Measurements from ENCODE around the gene METRNL.
"Not testable (repeated sequence)": the region's sequence is repeated elsewhere in the genome, so short reads cannot be mapped to it uniquely, and the experiment has no call there.

The METRNL gene

DNA sequence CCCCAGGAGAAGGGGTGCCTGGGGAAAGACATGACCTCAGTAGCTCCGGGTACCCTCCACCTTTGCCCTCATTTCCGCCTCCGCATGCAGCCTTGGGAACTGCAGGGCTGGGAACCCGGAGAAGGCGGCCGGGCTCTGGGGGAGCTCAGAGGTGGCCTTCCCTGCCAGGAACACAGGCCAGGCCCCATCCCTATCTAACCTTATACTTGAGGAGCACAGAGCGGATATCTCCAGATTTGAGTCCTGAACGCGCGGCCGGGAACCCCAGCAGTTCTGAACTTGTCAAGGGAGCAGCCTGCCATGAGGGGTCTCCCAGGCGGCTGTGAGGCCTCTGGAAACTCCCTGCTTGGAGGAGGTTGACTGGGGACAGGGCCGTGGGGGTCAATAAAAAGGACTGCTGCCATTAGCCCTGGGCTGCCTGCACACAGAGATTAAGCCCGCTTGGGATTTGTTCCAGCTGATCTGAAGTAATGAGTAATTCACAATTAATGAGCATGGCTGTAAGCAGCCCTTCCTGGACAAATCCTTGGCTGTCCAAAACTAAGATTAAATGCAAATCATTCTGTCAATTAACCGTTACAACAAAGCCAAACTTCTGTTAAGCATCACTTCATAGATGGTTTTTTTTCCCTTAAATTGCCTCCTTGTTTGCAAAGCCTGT is 26.3 kb upstream of the METRNL start:
- no peak for DNase-seq

DNA sequence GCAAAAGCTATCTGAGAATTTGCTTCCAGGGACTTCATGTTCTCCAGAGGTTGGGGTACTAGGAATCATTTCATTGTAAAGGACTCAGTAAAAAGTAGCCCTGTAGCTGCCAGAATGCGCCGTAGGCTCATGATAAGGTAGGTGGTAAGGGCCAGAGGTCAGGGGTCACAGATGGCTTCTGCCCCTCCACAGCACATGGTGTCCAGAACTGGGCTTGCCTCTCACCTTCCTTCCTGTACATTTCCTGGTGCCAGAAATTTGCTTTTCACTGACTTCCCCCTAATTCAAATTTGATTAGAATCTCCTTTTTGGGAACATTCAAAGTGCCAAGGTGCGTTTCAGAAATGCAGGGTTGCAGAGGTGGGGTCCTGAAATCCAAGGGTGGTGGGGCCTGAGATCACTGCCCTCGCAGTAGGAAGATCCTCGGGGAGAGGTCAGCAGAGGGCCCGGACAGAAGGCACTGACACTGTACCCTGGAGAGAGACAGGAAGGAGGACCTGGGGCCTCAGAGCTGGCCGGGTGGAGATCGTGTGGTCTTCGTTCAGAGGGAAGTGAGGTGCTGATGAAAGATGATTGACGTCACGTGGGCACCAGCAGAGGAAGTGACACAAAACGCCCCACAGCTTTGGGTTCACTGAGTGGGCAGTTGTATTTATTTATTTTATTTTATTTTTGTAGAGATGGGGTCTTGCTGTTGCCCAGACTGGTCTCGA is 25.5 kb upstream of the METRNL start:
- DNase-seq: no peak

DNA sequence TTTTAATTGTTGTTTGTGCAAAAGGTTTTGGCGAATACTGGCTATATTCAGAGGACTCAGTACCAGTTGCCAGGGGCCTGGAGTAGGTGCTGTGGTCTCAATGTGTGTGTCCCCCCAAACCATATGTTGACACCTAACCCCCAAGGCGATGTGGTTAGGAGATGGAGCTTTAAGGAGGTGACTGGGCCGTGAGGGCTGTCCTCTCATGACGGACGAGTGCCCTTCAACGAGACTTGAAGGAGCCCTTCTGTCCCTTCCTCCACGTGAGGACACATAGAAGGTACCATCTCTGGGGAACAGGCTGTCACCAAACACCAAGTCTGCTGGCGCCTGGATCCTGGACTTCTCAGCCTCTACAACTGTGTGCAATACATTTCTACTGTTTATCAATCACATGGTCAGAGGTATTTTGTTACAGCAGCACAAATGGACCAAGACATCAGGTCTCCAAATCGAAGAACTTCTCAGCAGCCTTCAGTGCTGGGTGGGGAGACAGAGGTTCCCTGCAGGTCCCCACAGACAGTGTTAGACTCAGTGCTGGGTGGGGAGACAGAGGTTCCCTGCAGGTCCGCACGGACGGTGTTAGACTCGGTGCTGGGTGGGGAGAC is 24.8 kb upstream of the METRNL start:
- DNase-seq: no peak

DNA sequence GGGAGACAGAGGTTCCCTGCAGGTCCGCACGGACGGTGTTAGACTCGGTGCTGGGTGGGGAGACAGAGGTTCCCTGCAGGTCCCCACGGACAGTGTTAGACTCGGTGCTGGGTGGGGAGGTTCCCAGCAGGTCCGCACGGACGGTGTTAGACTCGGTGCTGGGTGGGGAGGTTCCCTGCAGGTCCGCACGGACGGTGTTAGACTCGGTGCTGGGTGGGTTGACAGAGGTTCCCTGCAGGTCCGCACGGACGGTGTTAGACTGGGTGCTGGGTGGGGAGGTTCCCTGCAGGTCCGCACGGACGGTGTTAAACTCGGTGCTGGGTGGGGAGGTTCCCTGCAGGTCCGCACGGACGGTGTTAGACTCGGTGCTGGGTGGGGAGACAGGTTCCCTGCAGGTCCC is 24.2 kb upstream of the METRNL start:
- not testable (repeated sequence) for DNase-seq

DNA sequence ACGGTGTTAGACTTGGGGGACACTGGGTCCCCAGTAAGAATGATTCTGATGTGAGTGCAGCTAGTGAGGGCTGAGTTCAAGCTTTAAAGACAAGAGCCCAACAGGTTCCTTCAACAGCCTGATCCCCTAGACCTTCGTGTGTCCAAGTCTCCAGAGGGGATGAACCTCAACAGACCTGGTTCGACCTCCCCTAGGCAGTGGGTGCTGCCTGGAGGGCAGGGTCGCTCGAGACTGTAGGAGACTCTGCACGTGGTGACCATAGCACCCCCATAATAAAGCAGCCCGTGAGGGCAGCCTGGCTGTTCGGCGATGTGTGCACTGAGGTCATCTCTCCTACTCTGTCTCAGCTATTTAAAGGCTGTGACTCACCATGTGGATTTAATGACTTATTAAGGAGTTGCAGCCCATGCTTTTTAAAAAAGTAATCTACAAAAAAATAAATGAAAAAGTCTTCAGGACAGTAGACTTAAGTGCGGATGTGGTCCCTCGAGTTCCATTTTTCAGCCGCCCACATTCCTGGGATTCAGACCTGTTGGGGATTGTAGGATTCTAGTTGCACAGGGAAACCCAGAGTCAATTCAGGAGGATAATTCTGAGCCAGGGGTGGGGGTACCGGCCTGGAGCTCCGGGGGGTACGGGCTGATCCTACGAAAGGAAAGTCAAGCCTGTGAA is 23.4 kb upstream of the METRNL start:
- no peak for DNase-seq

DNA sequence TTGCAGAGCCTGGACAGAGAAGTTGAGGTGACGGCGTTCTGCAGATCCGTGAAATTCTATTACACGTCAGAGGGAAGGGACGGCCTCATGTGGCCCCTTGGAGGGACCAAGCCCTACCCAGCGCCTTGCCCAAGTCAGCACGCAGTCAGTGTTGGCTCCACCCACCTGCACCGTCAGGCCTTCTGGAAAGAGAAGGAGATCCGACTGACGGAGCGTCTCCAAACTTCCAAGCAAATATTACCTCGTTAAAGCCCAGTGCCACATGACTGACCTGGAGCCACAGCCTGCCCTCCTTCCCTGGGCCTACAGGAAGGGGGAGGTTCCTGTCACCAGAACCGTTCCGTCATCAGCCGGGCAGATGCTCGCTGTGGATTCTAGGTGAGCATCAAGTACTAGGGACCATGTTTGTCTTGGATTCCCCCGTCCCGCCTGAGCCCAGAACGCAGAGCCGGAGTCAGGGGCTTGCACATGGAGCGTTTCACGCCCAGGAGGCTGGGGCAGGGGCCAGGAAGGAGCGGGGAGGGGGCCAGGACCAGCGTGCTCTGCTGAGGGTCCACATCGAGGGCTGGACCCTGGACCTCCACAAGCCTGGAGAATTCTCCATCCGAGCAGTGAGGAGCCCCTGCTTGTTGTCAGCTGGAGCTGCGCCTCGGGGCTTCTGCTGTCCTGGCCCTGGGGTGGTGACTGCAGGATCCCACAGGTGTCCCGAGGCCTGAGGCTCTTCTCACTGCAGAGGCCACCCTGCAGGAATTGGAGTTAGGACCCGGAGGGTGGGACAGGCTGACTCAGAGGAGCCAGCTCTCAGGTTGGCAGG is 22.6 kb upstream of the METRNL start:
- no peak for DNase-seq

DNA sequence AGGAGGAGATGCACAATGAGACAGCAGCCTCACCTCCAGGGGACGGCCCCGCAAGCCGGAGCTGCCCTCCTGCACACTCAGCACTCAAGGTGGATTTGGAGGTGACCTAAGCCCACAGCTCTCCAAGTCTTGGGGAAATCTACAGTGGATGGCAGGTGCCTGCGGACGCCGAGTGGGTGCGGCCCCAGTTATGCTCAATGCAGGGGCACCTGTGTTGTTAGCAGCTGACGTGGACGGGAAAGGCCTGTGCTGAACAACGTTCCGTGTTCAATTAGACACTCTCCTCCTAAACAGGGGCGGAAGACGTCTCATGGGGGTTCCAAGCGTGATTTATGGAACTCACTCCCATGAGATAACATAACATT is 22.0 kb upstream of the METRNL start:
- DNase-seq: no peak

DNA sequence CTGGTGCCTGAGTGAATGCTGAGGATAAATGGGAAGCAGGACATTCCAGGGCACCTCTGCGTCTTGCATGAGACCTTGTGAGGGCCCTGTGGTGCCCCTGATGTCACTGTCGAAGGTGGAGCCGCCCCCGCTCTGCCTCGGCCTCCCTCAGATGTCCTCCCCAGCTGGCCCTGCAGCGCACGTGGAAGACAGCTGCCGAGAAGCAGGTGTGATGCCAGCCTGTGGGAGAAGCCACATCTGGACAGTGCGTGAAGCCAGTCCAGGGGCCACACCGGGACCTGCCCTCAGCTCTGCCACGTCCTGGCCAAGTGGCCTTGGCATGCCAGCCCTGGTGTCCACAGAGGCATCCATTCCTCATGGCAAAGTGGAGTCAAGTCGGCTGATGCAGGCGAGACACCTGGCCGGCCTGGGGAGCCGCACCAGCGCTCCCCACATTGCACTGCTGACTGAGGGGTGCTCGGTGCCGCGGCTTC is 21.6 kb upstream of the METRNL start:
- no peak for DNase-seq

DNA sequence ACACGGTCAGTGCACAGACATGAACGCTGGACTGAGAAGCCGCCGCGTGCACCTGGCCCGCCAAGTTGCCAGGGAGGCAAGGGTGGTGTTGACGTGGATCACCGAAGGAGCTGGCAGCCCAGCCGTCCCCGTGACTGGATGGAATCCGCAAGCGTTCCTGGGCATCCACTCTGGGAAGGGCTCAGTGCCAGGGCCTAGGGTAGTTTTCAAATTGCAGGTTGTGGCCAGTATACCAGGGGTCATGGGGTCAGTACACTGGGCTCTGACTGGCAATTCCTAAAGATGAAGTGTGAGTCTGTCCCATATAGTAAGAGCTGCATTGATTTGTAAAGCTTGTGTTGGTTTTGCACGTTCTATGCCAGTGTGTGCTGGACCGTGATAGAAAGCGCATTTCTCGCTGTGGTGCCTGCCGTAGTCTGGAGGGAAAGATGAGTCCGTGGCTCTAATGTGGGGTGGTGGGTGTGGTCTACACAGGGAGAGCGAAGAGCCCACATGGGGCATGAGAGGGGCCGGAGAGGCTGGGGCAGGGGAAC is 21.1 kb upstream of the METRNL start:
- DNase-seq: no peak

DNA sequence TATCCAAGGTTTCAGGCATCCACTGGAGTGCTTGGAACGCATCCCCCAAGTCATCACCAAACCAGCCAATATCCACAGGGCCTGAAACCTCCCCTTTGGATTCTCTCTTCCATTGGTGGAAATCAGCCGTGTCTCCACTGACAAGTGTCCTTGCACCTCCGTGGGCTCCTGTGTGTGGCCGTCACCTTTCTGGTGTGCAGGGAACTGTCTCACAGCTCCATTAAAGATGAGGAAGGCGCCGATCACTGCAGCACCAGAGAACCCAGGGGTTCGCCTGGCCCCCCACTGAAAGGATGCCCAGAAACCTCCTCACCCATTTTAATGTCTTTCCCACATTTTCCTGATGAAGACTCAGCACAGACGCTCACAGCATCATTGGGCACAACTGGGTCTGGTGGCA is 17.8 kb upstream of the METRNL start:
- no peak for DNase-seq

DNA sequence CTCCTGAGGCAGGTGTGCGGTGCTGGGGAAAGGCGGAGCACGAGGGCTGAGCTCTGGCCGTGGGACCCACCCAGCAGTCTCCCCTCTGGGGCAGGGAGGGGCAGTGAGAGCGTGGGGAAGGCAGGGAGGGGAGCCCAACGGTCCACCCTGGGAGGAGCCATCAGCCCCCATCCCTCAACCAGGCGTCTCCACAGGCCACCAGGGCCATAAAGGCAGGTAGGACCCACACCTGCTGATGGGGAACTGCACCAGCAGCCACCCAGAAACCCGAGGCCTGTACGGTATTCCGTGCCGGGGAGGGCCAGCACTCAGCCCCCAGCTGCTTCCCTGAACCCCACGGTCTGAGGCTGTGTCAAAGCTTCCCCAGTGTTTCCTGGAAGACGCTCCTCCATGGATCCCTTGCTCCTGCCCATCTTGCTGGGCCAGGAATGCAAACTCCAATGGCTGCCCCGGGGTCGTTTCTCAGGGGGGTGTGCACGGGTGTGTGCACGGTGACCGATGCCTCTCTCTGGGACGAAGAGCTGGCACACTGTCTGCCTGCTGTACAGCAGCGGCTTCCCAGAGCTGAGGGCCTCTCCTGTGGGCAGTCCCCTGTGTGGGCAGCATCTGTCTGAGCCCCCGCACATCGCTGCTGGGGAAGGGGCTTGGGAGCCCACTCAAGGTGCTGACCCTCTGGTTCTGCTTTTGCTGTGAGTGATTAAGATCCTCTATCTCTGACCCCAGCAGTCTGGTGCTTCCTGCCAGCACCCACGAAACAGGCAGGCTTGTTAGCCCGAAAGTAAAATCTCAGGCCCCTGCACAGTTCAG is 17.2 kb upstream of the METRNL start:
- DNase-seq: no peak

DNA sequence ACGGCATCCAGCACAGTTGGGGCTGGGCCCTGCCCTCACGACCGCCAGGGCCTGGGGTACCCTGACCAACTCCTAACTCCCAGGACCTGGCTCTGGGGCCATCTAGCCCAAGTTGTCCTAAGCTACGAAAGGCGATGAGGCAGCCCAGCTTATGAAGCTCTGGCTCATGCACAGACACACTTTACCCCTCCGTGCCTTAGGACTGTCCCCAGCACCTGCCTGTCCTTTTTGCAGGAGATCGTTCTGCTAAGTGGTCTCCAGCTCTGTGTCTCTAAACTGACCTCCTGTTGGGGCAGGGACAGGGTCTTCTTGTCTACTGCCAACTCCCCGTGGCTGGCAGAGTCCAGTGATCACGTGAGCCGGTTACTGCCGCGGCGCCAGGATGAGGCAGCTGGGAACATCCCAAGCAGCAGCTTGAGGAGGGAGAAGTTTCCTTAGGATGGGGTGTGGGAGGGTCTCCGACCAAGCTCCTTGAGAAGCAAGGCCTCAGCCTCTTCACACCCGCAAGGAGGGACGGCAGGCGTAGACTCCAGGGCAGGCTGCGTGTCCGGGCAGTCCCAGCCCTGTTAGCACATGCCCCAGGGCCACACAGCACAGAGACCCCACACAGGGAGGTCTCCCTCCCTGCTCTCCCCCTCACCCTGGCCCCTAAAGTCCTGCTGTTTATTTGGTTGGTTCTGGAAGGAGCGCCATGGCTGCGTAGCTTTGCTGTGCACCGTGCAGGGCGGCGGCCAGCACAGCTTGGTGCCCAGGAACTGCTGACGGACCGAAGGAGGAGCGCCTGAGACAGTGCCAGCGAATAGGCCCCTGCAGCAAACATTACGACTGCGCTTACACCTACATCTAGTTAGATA is 16.4 kb upstream of the METRNL start:
- no peak for DNase-seq

DNA sequence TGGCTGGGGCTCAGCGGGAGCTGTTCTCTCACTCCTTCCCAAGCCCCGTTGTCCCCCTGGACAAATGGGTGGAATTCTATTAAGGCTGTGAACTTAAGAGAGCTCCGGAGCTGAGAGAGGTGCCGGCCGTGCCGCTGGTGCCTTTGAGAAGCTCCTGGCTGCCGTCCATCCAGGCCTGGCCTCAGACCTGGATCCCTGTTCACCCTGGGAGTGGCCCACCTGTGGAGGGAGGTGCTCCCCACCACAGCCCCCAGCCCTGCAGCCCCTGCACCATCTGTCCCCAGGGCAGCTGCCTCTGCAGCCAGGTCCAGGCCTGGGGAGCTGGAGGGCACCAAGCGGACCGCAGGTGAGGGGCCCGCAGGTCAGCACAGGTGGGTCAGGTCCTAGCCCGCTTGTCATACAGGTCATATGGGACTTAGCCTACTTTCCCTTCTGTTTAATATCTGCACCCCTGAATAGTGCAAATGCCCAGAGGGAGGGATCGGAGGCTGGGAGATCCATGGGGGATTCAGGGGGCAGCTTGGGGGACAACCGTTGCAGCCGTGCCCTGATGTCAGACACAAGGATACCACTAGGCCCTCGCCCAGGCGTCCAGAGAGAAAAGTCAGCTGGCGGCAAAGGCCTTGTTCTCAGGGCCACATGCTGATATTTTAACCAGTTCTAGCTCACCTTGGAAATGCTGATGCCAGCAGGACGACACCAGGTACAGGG is 15.2 kb upstream of the METRNL start:
- no peak for DNase-seq

DNA sequence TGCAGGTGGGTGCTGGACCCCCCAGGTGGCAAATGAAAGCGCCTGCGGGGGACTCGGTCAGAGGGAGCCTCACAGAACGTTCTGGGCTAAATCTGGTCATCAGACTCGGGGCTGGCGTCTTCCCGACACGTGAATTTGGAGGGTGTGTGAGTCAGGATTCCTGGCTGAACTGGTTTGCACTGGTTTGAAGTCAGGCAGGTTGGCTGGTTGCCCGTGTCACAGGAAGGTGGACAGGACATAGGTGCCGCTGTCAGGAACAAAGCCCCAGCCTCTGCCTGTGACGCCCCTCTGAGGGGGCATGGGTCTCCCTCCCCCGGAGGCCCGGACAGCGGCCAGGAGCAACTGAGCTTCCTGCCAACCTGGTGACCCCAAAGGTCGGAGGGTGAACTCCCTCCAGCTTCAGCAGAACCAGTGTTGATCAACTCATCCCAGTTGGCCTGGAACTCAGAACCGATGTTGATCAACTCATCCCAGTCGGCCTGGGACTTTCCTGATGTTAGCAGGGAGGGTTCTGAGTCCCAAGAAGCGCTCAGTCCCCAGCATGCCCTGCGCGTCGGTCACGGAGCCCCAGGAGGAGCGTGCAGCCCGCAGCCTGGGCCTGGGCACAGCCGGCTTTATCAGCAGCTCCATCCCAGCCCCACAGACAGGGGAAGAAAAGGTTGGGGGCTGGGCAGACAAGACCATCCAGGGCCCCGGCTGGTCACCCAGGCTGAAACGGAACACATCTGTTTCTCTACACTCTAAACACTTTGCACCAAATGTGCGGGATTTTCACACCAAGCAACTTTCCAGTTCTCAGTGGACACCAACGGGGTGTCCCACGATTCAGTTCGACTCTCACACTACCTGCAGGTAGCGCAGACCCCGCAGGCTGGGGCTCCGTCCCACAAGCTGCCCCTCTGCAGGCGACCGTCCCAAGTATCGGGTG is 14.4 kb upstream of the METRNL start:
- no peak for DNase-seq

DNA sequence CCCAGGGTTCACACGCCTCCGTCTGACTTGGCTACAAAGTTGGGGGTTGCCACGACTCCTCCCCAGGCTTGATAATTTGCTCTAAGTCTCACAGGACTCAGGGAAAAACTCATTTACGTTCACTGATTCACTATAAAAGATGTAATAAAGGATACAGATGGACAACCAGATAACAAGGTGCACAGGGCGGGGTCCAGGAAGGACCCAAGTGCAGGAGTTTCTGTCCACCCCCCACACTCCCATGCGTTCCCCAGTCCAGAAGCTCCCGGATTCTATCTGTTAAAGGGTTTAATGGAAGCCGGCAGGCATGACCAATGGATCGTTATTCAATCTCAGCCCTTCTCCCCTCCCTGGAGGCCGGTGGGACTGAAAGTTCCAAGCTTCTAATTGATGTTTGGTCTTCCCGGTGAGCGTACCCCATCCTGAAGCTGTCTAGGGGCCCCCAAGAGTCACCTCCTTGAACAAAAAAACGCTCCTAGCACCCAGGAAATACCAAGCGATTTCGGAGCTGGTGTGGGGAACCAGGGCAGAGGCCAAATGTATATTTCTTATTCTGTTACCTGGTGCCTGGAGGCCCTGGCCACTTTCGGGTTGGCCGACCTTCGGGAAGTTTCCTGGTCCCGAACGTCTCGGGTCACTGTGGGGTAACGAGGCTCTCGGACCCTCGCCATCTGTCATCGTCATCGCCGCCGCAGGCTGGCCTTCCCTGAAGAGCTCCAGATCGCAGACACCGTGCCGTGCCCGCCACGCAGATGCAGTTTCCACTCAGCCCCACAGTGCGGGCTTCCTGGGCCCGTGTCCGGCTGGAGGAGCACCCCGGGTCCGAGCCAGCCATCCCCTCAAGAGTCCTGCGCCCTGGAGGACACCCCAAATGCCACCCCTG is 13.5 kb upstream of the METRNL start:
- DNase-seq: no peak

DNA sequence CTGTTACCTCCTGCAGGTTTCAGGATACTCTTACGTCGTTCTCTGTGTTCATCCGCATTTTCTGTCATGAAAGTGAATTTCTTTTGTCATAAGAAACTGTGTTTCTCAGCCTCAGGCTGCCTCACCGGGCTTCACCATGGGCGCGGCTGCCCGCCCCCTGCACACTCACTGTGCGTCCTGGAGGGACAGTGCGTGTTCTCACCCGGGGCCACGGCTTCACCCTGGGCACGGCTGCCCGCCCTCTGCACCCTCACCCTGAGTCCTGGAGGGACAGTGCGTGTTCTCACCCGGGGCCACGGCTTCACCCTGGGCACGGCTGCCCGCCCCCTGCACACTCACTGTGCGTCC is 12.9 kb upstream of the METRNL start:
- not testable (repeated sequence) for DNase-seq

DNA sequence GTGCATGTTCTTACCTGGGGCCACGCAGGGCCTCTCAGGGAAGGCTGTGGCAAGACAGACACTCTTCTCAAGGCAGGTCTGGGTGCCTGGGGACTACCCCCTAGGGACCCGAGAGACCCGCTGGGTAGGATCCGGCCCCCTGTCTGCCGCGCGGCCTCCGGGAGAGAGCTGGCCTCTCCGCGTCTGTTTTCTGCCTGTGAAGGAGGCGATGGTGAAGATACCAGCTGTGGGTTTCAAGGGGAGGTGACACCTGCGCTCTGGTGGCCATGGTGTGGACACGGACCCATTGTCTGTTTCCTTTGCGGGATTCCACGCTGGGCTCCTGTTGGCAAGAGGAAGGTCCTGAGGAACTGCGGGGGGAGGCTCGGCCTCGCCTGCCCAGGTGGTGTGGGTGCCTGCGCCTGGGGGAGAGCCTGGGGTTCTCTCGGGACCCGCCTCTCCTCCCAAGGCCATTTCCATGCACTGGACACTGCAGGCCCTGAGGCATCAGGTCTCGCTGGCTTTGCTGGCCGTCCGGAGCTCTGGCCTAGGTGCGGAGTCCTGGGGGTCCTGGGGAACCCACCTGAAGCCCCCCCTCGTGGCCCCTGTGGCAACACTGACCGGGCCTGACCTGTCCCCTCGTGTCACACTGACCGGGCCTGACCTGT is 12.2 kb upstream of the METRNL start:
- no peak for DNase-seq

Measured in activated CD4-positive, alpha-beta T cell treated with anti-CD3 and anti-CD28 coated beads, Interleukin-2, amount 50 U/mL, for 4 hours (primary cell).